Mononuclear cell (primary cell): Measurements from ENCODE around the gene PLSCR3. TPM values are rescaled to one million over a fixed set of nuclear protein-coding genes. Genes with fewer than 3 reads are reported as not detected.

Experiments used
- H3K27me3 ChIP-seq: 2 replicates; pipeline ENCODE4 v1.6.0; 2011; ENCODE audit warnings: low read length, control low read depth; ENCODE audit not compliant: insufficient read depth
- H3K4me1 ChIP-seq: 2 replicates; pipeline ENCODE4 v1.5.1; 2011; ENCODE audit warnings: mild to moderate bottlenecking, low read length, control low read depth; ENCODE audit not compliant: insufficient read depth
- H3K4me3 ChIP-seq: 2 replicates; pipeline ENCODE4 v1.5.1; 2011; ENCODE audit warnings: mild to moderate bottlenecking, low read length, moderate library complexity
- H3K9me3 ChIP-seq: 2 replicates; pipeline ENCODE4 v1.5.1; 2011; ENCODE audit warnings: low read depth, mild to moderate bottlenecking, control low read depth, low read length
- total RNA-seq: library from RNA; depleted of rRNA; stranded (reverse); fragments of >200 nt; gene quantifications from one replicate; pipeline ENCODE4 v1.2.3, GENCODE V29; 2012

The PLSCR3 gene
- total RNA-seq, 1 donor, result 21.6 TPM

DNA sequence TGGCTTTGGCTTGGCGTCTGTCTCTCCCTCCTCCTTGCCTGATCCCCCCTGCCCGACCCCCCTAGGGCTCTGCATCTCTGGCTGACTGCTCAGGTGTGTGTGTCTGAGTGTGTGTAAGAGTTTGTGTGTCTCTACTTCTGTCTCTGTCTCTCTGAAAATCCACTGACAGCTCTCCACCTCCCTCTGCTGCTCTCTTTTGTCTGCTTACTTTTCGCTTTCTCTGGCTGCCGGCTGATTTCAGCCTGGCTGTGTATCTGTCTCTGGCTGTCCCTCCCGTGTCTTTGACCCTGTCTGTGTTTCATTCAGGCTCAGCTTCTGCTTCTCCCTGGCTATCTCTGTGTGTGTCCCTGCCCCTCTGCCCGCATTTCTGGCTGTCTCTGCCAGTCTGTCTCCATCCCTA is 22.0 kb upstream of the PLSCR3 start:
- Histone ChIP-seq H3K9me3 (no peaks in the 10 kb centered on the region), H3K4me3 (no peak overlapping the region), H3K4me1 (no peaks in the 10 kb centered on the region), H3K27me3 (no peaks in the 10 kb centered on the region)

DNA sequence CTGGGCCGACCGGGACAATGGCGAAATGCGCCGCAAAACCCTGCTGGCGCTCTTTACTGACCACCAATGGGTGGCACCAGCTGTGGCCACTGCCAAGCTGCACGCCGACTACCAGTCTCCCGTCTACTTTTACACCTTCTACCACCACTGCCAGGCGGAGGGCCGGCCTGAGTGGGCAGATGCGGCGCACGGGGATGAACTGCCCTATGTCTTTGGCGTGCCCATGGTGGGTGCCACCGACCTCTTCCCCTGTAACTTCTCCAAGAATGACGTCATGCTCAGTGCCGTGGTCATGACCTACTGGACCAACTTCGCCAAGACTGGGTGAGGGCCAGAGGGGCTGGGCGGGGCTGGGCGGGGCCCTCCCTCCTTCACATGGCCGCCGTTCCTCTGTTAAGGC is 21.5 kb upstream of the PLSCR3 start:
- H3K9me3 ChIP-seq, result no peaks in the 10 kb centered on the region
- H3K4me3 ChIP-seq, result no peak overlapping the region
- H3K4me1 ChIP-seq, result no peaks in the 10 kb centered on the region
- H3K27me3 ChIP-seq, result no peaks in the 10 kb centered on the region

DNA sequence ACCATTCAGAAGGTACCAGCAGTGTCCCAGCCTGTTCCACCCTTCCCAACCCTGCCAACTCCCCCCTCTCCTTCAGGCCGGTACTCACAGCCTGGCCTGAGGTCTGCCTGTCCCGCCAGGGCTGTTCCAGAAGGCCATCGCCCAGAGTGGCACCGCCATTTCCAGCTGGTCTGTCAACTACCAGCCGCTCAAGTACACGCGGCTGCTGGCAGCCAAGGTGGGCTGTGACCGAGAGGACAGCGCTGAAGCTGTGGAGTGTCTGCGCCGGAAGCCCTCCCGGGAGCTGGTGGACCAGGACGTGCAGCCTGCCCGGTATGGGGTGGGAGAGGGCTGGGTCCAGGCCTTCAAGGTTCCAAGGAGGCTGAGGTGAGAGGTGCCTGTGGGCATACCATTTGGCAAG is 20.5 kb upstream of the PLSCR3 start:
- no peaks in the 10 kb centered on the region for H3K27me3 ChIP-seq
- no peaks in the 10 kb centered on the region for H3K4me1 ChIP-seq
- no peak overlapping the region for H3K4me3 ChIP-seq
- no peaks in the 10 kb centered on the region for H3K9me3 ChIP-seq

DNA sequence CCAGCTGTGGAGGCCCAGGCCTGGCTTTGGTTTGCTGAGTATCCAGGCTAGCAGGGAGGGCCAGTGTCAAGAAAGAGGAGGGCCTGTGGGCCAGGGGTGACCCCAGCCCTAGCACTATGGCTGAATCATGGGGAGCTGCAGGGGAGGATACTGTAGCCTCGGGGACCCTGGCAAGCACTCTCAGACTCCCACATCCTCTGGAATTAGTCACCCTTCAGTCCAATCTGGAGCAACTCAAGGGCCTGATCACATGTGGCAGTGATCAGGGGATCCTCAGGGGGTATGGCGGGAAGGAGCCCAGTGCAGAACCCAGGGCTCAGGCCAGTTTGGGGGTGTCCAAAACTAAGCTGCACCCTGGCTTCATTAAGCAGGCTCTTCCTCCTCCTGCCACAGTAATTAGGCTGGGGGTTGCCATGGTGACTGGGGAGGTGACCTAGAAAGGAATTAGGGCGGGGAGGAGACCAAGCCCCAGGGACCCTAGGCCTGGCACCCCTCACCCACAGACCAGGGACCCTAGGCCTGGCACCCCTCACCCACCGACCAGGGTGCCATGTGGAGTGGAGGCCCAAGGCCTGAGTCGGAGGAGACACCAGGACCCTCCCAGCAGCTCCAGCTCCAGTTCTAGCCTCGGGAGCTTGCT is 19.1 kb upstream of the PLSCR3 start:
- Histone ChIP-seq H3K4me3 (no peak overlapping the region), H3K9me3 (no peaks in the 10 kb centered on the region), H3K27me3 (no peaks in the 10 kb centered on the region), H3K4me1 (no peaks in the 10 kb centered on the region)

DNA sequence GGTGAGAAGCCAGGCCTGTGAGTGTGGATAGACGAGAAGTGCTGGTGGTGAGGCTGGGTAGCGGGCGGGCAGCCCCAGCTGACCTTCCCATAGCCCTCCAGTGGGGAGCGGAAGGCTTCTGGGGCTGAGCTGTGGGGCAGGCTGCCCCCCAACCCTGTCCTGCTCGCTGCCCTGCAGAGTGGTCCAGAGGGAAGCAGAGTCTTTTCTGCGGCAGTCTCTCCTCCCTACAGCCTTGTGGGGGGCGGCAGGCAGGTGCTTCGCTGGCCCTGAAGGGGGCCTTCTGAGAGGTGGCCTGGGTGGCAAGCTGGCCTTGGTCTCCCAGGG is 17.1 kb upstream of the PLSCR3 start:
- Histone ChIP-seq H3K27me3 (no peaks in the 10 kb centered on the region), H3K9me3 (no peaks in the 10 kb centered on the region), H3K4me1 (no peaks in the 10 kb centered on the region), H3K4me3 (no peak overlapping the region)

DNA sequence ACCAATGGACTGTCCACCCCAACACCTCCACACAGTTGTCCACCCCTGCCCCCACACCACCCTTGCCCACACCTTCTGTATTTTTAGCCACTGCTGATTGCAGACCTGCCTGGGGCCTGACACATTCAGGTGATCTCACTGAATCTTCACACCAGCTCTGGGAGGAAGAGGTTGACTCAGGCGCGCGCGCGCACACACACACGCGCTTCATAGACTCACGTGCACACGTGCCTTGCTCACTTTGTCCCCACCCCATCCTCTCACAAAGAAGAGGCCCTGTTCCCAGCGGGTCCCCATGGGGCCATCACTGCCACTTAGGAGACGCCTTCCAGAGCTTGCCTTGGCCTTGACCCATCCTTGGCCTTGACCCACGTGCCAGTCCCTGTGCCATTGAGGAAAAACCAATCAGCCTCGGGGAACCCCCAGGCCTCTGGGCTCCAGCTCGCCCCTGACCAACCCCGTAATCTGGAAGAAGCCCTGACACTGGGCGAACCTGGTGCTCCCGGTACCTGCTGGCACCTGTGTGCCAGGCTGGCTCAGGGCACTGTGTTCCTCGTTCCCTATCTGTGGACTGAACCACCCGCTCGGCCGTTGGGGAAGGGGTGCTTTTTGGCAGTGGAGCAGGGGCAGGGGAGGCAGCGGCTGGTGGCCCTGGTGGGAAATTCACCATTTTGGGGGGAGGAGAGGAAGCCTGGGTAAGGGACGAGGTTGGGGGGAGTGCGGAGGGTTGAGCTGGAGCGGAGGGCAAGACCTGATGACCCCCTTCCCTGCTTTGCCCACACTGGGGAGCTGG is 16.5 kb upstream of the PLSCR3 start:
- Histone ChIP-seq H3K9me3 (no peaks in the 10 kb centered on the region), H3K4me1 (no peaks in the 10 kb centered on the region), H3K27me3 (peaks cover under 1% of the 10 kb centered on the region), H3K4me3 (no peak overlapping the region)

DNA sequence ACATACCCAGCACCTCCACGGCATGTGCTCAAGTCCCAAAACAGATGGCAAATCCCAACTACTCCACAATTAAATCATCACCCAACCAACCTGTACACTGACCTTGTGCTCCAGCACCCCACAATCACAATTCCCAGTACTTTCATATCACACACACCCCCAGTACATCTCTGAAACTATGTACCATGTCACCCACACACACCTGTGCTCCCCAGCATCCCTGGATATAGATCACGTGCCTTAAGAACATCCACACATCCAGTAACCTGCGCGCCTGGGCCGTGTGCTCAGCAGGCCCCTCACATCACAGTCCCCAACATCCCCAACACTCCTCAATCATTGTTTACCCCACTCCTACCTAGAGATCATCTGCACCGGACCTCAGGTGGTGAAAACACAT is 15.4 kb upstream of the PLSCR3 start:
- peaks cover 2% of the 10 kb centered on the region for H3K27me3 ChIP-seq
- peaks cover 8% of the 10 kb centered on the region for H3K4me1 ChIP-seq
- H3K9me3 ChIP-seq, result no peaks in the 10 kb centered on the region
- no peak overlapping the region for H3K4me3 ChIP-seq

DNA sequence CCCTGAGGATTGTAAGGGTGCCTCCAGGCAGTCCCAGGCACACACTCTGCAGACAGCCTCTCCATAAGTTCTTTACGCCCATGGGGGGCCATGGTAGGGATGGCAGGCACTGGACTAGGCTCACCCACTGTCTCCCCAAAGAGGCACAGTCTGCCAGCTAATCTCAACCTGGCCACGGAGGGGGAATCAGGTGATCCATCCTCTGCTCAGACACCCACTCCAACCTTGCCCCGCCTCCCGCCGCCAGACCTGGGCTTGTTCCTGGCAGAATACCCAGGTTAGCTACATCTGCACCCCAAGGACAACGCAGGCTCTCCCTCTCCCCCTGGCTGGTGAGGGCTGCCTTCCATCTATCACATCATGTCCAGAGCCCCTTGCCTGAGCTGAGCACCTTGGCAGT is 14.5 kb upstream of the PLSCR3 start:
- Histone ChIP-seq H3K27me3 (peaks cover 2% of the 10 kb centered on the region), H3K4me3 (no peak overlapping the region), H3K4me1 (peaks cover 8% of the 10 kb centered on the region), H3K9me3 (no peaks in the 10 kb centered on the region)

DNA sequence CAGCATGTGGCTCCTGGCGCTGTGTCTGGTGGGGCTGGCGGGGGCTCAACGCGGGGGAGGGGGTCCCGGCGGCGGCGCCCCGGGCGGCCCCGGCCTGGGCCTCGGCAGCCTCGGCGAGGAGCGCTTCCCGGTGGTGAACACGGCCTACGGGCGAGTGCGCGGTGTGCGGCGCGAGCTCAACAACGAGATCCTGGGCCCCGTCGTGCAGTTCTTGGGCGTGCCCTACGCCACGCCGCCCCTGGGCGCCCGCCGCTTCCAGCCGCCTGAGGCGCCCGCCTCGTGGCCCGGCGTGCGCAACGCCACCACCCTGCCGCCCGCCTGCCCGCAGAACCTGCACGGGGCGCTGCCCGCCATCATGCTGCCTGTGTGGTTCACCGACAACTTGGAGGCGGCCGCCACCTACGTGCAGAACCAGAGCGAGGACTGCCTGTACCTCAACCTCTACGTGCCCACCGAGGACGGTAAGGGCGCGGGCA is 14.0 kb upstream of the PLSCR3 start:
- Histone ChIP-seq H3K4me1 (peaks cover 11% of the 10 kb centered on the region), H3K4me3 (no peak overlapping the region), H3K27me3 (peaks cover 2% of the 10 kb centered on the region), H3K9me3 (no peaks in the 10 kb centered on the region)

DNA sequence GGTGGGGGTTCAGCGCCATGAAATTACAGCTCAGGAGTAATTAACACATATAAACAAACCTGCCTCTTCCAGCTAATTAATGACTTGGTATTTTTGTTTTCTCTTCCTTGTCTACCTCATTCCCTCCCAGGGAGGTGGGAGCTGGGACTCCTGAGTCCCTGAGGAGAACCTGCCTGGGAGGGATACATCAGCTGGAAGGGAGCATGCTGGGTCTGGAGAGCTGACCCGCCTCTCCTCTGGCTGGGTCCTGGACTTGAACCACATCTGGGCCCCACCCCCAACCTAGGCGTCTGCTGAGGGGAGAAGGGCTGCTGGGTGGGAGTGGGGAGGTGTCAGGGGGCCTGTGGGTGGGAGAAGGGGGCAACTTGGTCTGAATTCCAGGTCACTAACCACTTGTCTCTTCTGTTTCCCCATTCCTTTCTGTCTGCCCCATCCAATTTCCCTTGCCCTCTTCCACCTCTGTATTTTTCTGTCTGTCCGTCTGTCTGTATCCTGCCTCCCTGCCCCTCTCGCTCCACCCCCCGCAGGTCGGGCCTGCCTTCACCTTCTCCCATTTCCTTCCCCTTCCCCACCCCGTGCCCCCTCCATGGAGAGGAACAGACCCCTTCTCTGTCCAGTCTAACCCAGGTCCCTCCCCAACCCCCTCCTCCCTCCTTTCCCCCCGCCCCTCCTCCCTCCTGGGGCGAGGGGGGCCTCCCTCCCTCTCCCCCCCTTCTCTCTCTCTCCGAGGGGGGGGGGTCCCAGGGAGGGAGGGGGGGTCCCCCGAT is 13.3 kb upstream of the PLSCR3 start, which contains the start of gene NLGN2:
NLGN2 (plus strand) TSS at position 361 of the 767 bp plus-strand sequence. CDS start 411 bp downstream, outside the sequence.
- Histone ChIP-seq H3K9me3 (no peaks in the 10 kb centered on the region), H3K4me3 (no peak within 1 kb of the TSS), H3K4me1 (peaks cover 17% of the 10 kb centered on the region), H3K27me3 (peaks cover 2% of the 10 kb centered on the region)

DNA sequence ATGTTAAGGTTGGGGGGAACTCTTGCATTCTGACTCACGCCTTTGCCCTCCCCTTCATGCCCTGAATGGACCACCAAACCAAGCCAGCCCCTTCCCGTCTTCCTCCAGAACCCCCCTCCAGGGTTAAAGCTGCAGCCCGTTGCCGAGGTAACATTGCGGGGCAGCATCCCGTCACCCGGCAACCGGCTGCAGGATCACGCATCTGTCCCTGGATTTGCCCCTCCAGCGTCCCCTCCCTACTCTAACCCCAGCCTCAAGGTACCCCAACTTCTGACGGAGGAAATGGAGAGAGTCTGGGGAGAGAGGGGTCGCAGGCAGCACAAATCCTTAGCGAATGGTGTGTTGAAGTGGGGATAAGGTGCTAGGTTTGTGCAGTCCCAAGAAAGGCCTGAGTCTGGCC is 12.8 kb upstream of the PLSCR3 start:
- Histone ChIP-seq H3K4me1 (peaks cover 18% of the 10 kb centered on the region), H3K27me3 (peaks cover 2% of the 10 kb centered on the region), H3K9me3 (no peaks in the 10 kb centered on the region), H3K4me3 (no peak overlapping the region)

DNA sequence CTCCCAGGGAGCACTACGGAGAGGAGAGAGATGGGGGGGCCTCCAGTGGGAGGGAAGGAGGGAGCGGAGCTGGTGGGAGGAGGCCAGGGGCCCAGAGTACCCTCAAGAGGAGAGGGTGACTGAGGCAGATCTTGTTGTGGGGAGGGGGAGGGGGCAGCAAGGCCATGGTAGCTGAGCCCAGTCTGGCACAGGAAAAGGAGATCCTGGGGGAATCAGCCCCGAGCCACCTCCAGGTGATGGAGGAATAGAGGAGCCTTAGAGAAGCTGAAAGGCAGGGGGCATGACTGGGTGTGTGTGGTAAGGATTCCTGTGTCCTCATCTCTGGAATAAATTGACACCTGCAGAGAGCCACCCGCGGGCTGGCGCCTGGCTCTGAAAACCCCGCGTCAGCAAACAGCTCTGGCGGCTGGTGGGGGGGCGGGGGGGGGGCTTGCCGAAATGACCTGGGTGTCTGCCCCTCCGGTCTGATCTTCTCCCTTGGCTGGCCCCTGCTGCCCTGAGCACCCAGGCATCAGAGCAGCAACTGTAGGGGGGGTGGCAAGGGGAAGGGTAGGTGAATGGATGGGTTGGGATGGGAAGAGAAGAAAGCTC is 12.0 kb upstream of the PLSCR3 start:
- Histone ChIP-seq H3K27me3 (peaks cover 2% of the 10 kb centered on the region), H3K4me3 (no peak overlapping the region), H3K9me3 (no peaks in the 10 kb centered on the region), H3K4me1 (peaks cover 18% of the 10 kb centered on the region)

DNA sequence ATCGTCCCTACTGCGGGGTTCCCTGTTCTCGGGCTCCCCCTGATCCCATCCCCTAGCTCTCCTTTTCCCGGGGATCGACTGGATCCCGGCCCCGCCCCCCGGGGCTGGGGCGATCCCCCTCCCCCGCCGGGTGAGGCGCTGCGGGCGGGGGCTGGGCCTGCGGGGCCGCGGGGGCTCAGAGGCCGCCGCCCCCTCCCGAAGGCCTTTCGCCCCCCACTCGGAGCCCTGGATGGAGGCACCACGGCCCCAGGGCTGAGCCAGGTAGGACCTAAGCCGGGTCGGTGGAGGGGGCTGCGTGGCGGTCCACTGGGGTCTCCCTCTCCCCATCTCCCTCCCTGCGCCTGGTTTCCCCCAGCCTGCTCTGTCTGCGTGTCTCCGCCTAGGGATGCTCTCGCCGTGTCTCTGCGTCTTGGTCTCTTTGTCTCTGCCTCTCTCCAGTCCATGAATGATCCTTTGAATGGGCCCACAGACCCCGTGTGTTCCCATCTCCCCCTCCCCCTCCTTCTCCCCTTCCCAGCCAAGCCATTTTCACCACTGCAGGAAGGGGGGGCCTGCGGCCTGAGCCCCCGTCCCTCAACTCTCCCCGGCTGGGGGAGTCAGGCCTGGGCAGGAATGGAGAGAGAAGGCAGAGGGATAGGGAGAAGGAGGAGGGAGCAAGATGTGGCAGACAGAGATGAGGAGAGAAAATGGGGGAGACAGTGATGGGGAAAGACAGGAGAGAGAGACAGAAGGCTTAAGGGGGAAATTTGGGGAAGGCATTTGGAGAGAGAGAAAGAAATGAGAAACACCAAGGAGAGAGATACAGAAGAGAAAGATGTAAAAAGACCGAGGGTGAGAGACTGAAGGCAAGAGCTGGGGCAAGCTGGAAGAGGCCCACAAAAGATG is 11.3 kb upstream of the PLSCR3 start:
- H3K4me3 ChIP-seq, result no peak overlapping the region
- H3K9me3 ChIP-seq, result no peaks in the 10 kb centered on the region
- H3K27me3 ChIP-seq, result peaks cover 2% of the 10 kb centered on the region

DNA sequence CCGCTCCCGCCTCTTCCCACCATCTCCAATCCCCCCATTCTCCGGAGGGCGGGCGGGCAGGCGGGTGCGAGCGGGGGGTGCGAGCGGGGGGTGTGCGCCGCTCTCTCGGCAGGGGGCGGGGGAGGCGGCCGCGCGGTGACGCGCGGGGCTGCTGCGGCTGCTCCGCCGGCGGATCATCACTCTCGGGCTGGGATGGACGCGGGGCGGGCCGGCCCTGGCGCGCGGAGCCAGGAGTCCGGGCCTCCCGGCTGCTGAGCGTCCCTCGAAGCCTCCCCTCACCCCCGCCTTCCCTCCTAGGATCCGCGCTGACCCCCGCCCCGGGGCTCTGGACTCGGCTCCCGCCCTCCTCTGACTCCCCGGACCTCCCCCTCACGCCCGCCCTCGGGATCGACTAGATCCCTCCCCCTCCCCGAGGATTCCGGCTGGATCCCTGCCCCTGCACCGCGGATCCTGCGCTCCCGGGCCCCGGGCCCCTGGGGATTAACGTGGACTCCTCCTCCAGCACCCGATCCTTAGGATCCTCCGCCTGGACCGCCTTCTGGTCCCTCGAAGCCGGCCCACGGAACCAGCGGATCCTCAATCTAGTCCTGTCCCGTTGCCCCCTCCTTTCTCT is 10.5 kb upstream of the PLSCR3 start:
- peak overlapping the region; percentile 67 for H3K4me3 ChIP-seq

More for the DNA sequence above, 11.3 kb upstream of the PLSCR3 start:
- peaks cover 18% of the 10 kb centered on the region for H3K4me1 ChIP-seq

More for the DNA sequence above, 10.5 kb upstream of the PLSCR3 start:
- H3K9me3 ChIP-seq, result no peaks in the 10 kb centered on the region
- H3K27me3 ChIP-seq, result peaks cover 2% of the 10 kb centered on the region
- peaks cover 18% of the 10 kb centered on the region for H3K4me1 ChIP-seq
